Colonic mucosa (tissue), 4 donors: Measurements from ENCODE around the gene VEPH1. TPM values are rescaled to one million over a fixed set of nuclear protein-coding genes. Genes with fewer than 3 reads are reported as not detected.

ENCODE experiments used
- DNase-seq: peaks from one replicate; pipeline ENCODE4 v3.0.0-alpha.2; 2020
- H3K27ac ChIP-seq: fragments of 200-600 bp; one replicate; pipeline ENCODE4 v1.8.0; 2021
- H3K27me3 ChIP-seq: fragments of 200-600 bp; one replicate; pipeline ENCODE4 v1.8.0; 2021
- H3K36me3 ChIP-seq: fragments of 200-600 bp; one replicate; pipeline ENCODE4 v1.8.0; 2021
- H3K4me1 ChIP-seq: fragments of 200-600 bp; one replicate; pipeline ENCODE4 v1.8.0; 2021; ENCODE audit warnings: mild to moderate bottlenecking
- H3K4me3 ChIP-seq: fragments of 200-600 bp; one replicate; pipeline ENCODE4 v1.8.0; 2021
- H3K9ac ChIP-seq, 2 donors: one replicate each; pipeline ENCODE4 v1.7.0; 2013; ENCODE audit warnings: control low read depth in 2 of 2, low read depth in 2 of 2, low read length in 2 of 2
- H3K9me3 ChIP-seq: fragments of 200-600 bp; one replicate; pipeline ENCODE4 v1.8.0; 2021
- CTCF ChIP-seq: fragments of 200-600 bp; IDR thresholded peaks from one replicate; pipeline ENCODE4 v1.8.0; 2022; ENCODE audit warnings: antibody characterized with exemption, mild to moderate bottlenecking
- intact Hi-C: fragments of 100-400 bp; cut with DNase I; formaldehyde crosslinking; loops from one replicate; pipeline ENCODE4 v1.14.1; 2022
- total RNA-seq, 2 donors: library from RNA; stranded (reverse); fragmentation: NEBNext Ultra II Directional in 1 of 2; extraction: Animal tissue kit (Norgen Biotek cat#: 25700) in 1 of 2; gene quantifications; one replicate each; pipeline ENCODE4 v1.2.1, GENCODE V29; 2021
- donor health status: healthy.
- donor health status: DM: no; HTN: no; CAD: no.
- donor health status: DM: no; HTN: no; CAD: no.

The VEPH1 gene
- total RNA-seq, 2 donors from 2014 or later: 1.3 to 2.7 TPM

- TF ChIP-seq CTCF: no peak
- no peak overlapping the region for H3K27ac ChIP-seq
- no peak overlapping the region for H3K4me3 ChIP-seq
- no peaks in the 10 kb centered on the region for H3K36me3 ChIP-seq
- H3K27me3 ChIP-seq: no peaks in the 10 kb centered on the region
- intact Hi-C loops: no loop called here
- H3K9ac ChIP-seq: no peak overlapping the region
- DNase-seq: no peak
- H3K4me1 ChIP-seq: no peaks in the 10 kb centered on the region
- no peaks in the 10 kb centered on the region for H3K9me3 ChIP-seq
Measured at GRCh38 chr3:157220883-157221282, 282.3 kb downstream of the VEPH1 start.

GRCh38 chr3:157220211-157220610, 283.0 kb downstream of the VEPH1 start:
- intact Hi-C loops: no loop called here
- no peak for DNase-seq
- TF ChIP-seq CTCF: no peak
- Histone ChIP-seq H3K9me3 (no peaks in the 10 kb centered on the region), H3K4me3 (no peak overlapping the region), H3K36me3 (no peaks in the 10 kb centered on the region), H3K27ac (no peak overlapping the region), H3K4me1 (no peaks in the 10 kb centered on the region), H3K9ac (no peak overlapping the region), H3K27me3 (no peaks in the 10 kb centered on the region)

- intact Hi-C loops: no loop called here
- no peaks in the 10 kb centered on the region for H3K9me3 ChIP-seq
- H3K9ac ChIP-seq: no peak overlapping the region
- H3K4me1 ChIP-seq: no peaks in the 10 kb centered on the region
- H3K36me3 ChIP-seq: no peaks in the 10 kb centered on the region
- no peak for DNase-seq
- no peak overlapping the region for H3K4me3 ChIP-seq
- no peak overlapping the region for H3K27ac ChIP-seq
- no peak for TF ChIP-seq CTCF
- no peaks in the 10 kb centered on the region for H3K27me3 ChIP-seq
Measured at GRCh38 chr3:157219215-157219614, 284.0 kb downstream of the VEPH1 start.

Other genes starting within 250 kb of the VEPH1 start
- gene PTX3, start 66.6 kb downstream of the VEPH1 start, total RNA-seq: 1 to 10 TPM; 1.0 to 1.4 TPM